GM10248 (cell line): Measurements from ENCODE around the gene PIGU.
"Not testable (repeated sequence)": the region's sequence is repeated elsewhere in the genome, so short reads cannot be mapped to it uniquely, and the experiment has no call there.

Experiments
- CTCF ChIA-PET: fragments of 300-600 bp; sonication (Branson Sonifier 250); formaldehyde crosslinking; extraction: SDS; loops from one replicate; lab custom pipeline; 2021; ENCODE audit warnings: antibody characterized with exemption; lab: Yijun Ruan, JAX
- POLR2A ChIA-PET: fragments of 350-650 bp; sonication (Branson Sonifier 250); formaldehyde crosslinking; extraction: SDS; loops from one replicate; lab custom pipeline; 2020; ENCODE audit warnings: antibody characterized with exemption; lab: Yijun Ruan, JAX
- DNase-seq: peaks from one replicate; pipeline ENCODE4 v3.0.0; 2012; ENCODE audit errors: extremely low spot score
- CTCF ChIP-seq: IDR thresholded peaks from 2 replicates; pipeline ENCODE4 v1.5.1; 2012; ENCODE audit warnings: mild to moderate bottlenecking, low read depth; ENCODE audit errors: extremely low read depth, missing control alignments, control extremely low read depth

The PIGU gene

GRCh38 chr20:34716921-34717229, 40.0 kb upstream of the PIGU start:
- no peak for DNase-seq
- TF ChIP-seq CTCF: no peak
- ChIA-PET CTCF (interaction anchor here (1.4 kb wide), 1 partner anchor 179 kb away, joined by 5 read pairs; no protein-coding TSS in a partner anchor), POLR2A (no interaction called here)

GRCh38 chr20:34715384-34715783, 38.5 kb upstream of the PIGU start:
- ChIA-PET CTCF (interaction anchor here (1.3 to 2.8 kb wide), 3 partner anchors 10 to 54 kb away, joined by 3 to 9 read pairs (median 3); no protein-coding TSS in a partner anchor), POLR2A (interaction anchor here (0.7 kb wide), 1 partner anchor 8 kb away, joined by 6 read pairs; no protein-coding TSS in a partner anchor)
- TF ChIP-seq CTCF: no peak
- DNase-seq: no peak

GRCh38 chr20:34713944-34714515, 37.1 kb upstream of the PIGU start:
- POLR2A ChIA-PET, DNase-seq: not testable (repeated sequence)
- CTCF ChIA-PET: interaction anchor here (0.6 to 2.8 kb wide), 8 partner anchors 8 to 401 kb away, joined by 3 to 9 read pairs (median 4); no protein-coding TSS in a partner anchor

GRCh38 chr20:34713194-34713943, 36.5 kb upstream of the PIGU start:
- ChIA-PET CTCF (interaction anchor here (0.6 to 2.8 kb wide), 8 partner anchors 8 to 401 kb away, joined by 3 to 9 read pairs (median 4); no protein-coding TSS in a partner anchor), POLR2A (no interaction called here)
- DNase-seq: no peak
- no peak for TF ChIP-seq CTCF

GRCh38 chr20:34712525-34713192, 35.8 kb upstream of the PIGU start:
- POLR2A ChIA-PET: no interaction called here
- no peak for TF ChIP-seq CTCF
- no peak for DNase-seq
- CTCF ChIA-PET: interaction anchor here (1.1 to 6.8 kb wide), 7 partner anchors 8 to 400 kb away, joined by 3 to 36 read pairs (median 5); no protein-coding TSS in a partner anchor

- ChIA-PET CTCF (interaction anchor here (0.8 to 6.8 kb wide), 5 partner anchors 9 to 399 kb away, joined by 3 to 36 read pairs (median 12); no protein-coding TSS in a partner anchor), POLR2A (interaction anchor here (0.5 kb wide), 1 partner anchor 904 kb away, joined by 3 read pairs; the partner anchor contains the start of gene SPAG4)
- no peak for TF ChIP-seq CTCF
- DNase-seq: no peak
Observed at GRCh38 chr20:34711813-34712430, 35.0 kb upstream of the PIGU start.
